Endodermal cell (in vitro differentiated cells): Measurements from ENCODE around the gene REC114. TPM values are rescaled to one million over a fixed set of nuclear protein-coding genes. Genes with fewer than 3 reads are reported as not detected.

ENCODE experiments used
- DNase-seq: peaks from one replicate; pipeline ENCODE4 v3.0.0-alpha.2; 2017
- H3K27ac ChIP-seq: 2 replicates; pipeline ENCODE4 v1.5.1; 2013; ENCODE audit warnings: mild to moderate bottlenecking, low read depth, low read length, moderate library complexity
- H3K27me3 ChIP-seq: 2 replicates; pipeline ENCODE4 v1.6.1; 2013; ENCODE audit warnings: mild to moderate bottlenecking, low read length, moderate library complexity; ENCODE audit not compliant: insufficient read depth, control insufficient read depth, poor library complexity, severe bottlenecking
- H3K36me3 ChIP-seq: 2 replicates; pipeline ENCODE4 v1.7.0; 2013; ENCODE audit warnings: mild to moderate bottlenecking, low read length, moderate library complexity; ENCODE audit not compliant: control insufficient read depth, insufficient read depth
- H3K4me1 ChIP-seq: one replicate; pipeline ENCODE4 v1.7.0; 2013; ENCODE audit warnings: low read length; ENCODE audit not compliant: control insufficient read depth, insufficient read depth
- H3K4me3 ChIP-seq: 2 replicates; pipeline ENCODE4 v1.5.1; 2013; ENCODE audit warnings: mild to moderate bottlenecking, low read length, moderate library complexity
- H3K9ac ChIP-seq: 2 replicates; pipeline ENCODE4 v1.6.1; 2013; ENCODE audit warnings: mild to moderate bottlenecking, low read length, moderate library complexity; ENCODE audit not compliant: poor library complexity, severe bottlenecking; ENCODE audit errors: extremely low read depth
- H3K9me3 ChIP-seq: 2 replicates; pipeline ENCODE4 v1.6.1; 2013; ENCODE audit warnings: mild to moderate bottlenecking, low read length, moderate library complexity; ENCODE audit not compliant: control insufficient read depth
- H3K27ac Mint-ChIP-seq: 2 replicates; pipeline ENCODE4 v1.8.0; 2020; ENCODE audit warnings: mixed read lengths
- H3K27me3 Mint-ChIP-seq: 2 replicates; pipeline ENCODE4 v1.8.0; 2021; ENCODE audit warnings: mild to moderate bottlenecking, mixed read lengths; ENCODE audit not compliant: insufficient read depth
- H3K36me3 Mint-ChIP-seq: 2 replicates; pipeline ENCODE4 v1.8.0; 2020; ENCODE audit warnings: low read depth, mixed read lengths
- H3K4me1 Mint-ChIP-seq: 2 replicates; pipeline ENCODE4 v1.8.0; 2020; ENCODE audit warnings: mixed read lengths
- H3K4me3 Mint-ChIP-seq: 2 replicates; pipeline ENCODE4 v1.8.0; 2020; ENCODE audit warnings: mild to moderate bottlenecking, moderate library complexity, mixed read lengths
- H3K9me3 Mint-ChIP-seq: 2 replicates; pipeline ENCODE4 v1.8.0; 2020; ENCODE audit warnings: mild to moderate bottlenecking, mixed read lengths
- WGBS, 2 experiments: methylation state at CpG; one replicate each; pipeline versions ENCODE4 v1.1.5 to v1.1.7; 2013; ENCODE audit warnings: missing lambda C conversion rate in 2 of 2, mixed read lengths in 1 of 2; ENCODE audit not compliant: insufficient coverage in 1 of 2, insufficient read length in 1 of 2; 5-methylcytosine and 5-hydroxymethylcytosine counted together
- long read RNA-seq, 4 experiments: library from polyadenylated mRNA in 2 of 4; library from RNA in 1 of 4; library from capped mRNA in 1 of 4; stranded (forward) in 3 of 4; unstranded in 1 of 4; transcript quantifications; one replicate each; pipeline ENCODE4 v2.0.0, GENCODE V29; 2020 to 2021; ENCODE audit warnings: inconsistent platforms in 1 of 4
- polyA plus RNA-seq, 2 experiments: library from polyadenylated mRNA; stranded (reverse); fragments of 50-300 nt; gene quantifications; one replicate each; pipeline ENCODE4 v1.2.3, GENCODE V29; 2013
- total RNA-seq, 2 donors: library from RNA; stranded (reverse); fragmentation: NEBNext Ultra II Directional in 1 of 2; extraction: Animal tissue kit (Norgen Biotek cat#: 25700) in 1 of 2; gene quantifications; 2 replicates in 1 of 2; 3 replicates in 1 of 2; pipeline ENCODE4 v1.2.1, GENCODE V29; 2021
- TF ChIP-seq, protein P1 (sequence below): fragments of 200-600 bp; sonication (generic); conservative IDR thresholded peaks from 2 replicates; pipeline ENCODE4 v1.5.0; 2021; ENCODE audit warnings: antibody characterized with exemption, mild to moderate bottlenecking

REC114 gene, protein sequence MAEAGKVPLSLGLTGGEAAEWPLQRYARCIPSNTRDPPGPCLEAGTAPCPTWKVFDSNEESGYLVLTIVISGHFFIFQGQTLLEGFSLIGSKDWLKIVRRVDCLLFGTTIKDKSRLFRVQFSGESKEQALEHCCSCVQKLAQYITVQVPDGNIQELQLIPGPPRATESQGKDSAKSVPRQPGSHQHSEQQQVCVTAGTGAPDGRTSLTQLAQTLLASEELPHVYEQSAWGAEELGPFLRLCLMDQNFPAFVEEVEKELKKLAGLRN
- not detected for total RNA-seq
- polyA plus RNA-seq (2013, experiment 1 of 2): not detected
- not detected for polyA plus RNA-seq (2013, experiment 2 of 2)
- long read RNA-seq, experiment 1: 0 reads
- long read RNA-seq, experiment 2, partial matches to known transcripts: 0 of 4 reads
- long read RNA-seq, experiment 2, other reads (novel, unspliced or antisense): 4 of 4 reads
- long read RNA-seq, experiment 3: 0 reads
- long read RNA-seq, experiment 4: 0 reads

- 94% methylated on average over 19 to 22 of the region's 22 CpGs for WGBS, 2 experiments
- TF ChIP-seq, protein P1, sequence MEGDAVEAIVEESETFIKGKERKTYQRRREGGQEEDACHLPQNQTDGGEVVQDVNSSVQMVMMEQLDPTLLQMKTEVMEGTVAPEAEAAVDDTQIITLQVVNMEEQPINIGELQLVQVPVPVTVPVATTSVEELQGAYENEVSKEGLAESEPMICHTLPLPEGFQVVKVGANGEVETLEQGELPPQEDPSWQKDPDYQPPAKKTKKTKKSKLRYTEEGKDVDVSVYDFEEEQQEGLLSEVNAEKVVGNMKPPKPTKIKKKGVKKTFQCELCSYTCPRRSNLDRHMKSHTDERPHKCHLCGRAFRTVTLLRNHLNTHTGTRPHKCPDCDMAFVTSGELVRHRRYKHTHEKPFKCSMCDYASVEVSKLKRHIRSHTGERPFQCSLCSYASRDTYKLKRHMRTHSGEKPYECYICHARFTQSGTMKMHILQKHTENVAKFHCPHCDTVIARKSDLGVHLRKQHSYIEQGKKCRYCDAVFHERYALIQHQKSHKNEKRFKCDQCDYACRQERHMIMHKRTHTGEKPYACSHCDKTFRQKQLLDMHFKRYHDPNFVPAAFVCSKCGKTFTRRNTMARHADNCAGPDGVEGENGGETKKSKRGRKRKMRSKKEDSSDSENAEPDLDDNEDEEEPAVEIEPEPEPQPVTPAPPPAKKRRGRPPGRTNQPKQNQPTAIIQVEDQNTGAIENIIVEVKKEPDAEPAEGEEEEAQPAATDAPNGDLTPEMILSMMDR: no peak
- Mint-ChIP-seq H3K4me3 (no peak within 1 kb of the TSS), H3K36me3 (no peaks in the 10 kb centered on the region), H3K27me3 (no peaks in the 10 kb centered on the region), H3K27ac (no peak within 1 kb of the TSS), H3K4me1 (no peaks in the 10 kb centered on the region), H3K9me3 (peaks cover 2% of the 10 kb centered on the region)
- no peak within 1 kb of the TSS for H3K9ac ChIP-seq
- no peak within 1 kb of the TSS for H3K27ac ChIP-seq
- no peaks in the 10 kb centered on the region for H3K4me1 ChIP-seq
- H3K36me3 ChIP-seq: no peaks in the 10 kb centered on the region
- no peaks in the 10 kb centered on the region for H3K27me3 ChIP-seq
- no peak within 1 kb of the TSS for H3K4me3 ChIP-seq
- peak; percentile 43 for DNase-seq
- H3K9me3 ChIP-seq: no peaks in the 10 kb centered on the region
Measured at GRCh38 chr15:73442968-73443367, at the start of gene REC114. Gene REC114, plus strand, starts transcription at chr15:73443164. Its CDS starts 22 bp downstream, at chr15:73443186.

GRCh38 chr15:73393336-73393735 lies 49.6 kb upstream of the REC114 start:
- 100% methylated on average over 2 of the region's 2 CpGs; no CpG with 5 or more reads in 1 of the 2 experiments for WGBS, 2 experiments
- Mint-ChIP-seq H3K4me3 (no peak overlapping the region), H3K27ac (no peak overlapping the region), H3K4me1 (peaks cover 22% of the 10 kb centered on the region), H3K27me3 (no peaks in the 10 kb centered on the region), H3K36me3 (no peaks in the 10 kb centered on the region), H3K9me3 (no peaks in the 10 kb centered on the region)
- no peaks in the 10 kb centered on the region for H3K9me3 ChIP-seq
- TF ChIP-seq, protein P1: no peak
- H3K36me3 ChIP-seq: no peaks in the 10 kb centered on the region
- DNase-seq: no peak
- H3K9ac ChIP-seq: no peak overlapping the region
- H3K27me3 ChIP-seq: no peaks in the 10 kb centered on the region
- no peak overlapping the region for H3K27ac ChIP-seq
- H3K4me1 ChIP-seq: peaks cover 6% of the 10 kb centered on the region
- no peak overlapping the region for H3K4me3 ChIP-seq

DNA sequence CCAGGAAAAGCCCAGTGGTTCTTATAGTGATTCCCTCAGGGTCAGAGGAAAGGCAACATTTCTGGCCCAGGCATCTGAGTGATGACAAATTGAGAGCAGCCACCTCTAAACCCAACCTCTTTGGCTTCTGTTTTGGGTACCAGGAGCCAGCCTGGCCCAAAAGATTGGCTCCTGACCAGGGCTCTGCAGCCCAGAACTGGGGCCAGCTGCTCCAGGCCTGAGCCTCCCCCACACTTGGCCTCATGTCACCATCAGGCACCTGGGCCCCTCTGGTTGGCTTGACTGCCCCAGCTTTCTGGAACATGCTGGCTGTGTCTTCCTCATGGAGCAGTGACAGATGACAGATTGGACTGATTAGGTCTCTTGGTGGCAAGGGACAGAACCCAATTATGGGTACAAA lies 48.2 kb upstream of the REC114 start:
- no peak overlapping the region for H3K4me3 ChIP-seq
- no peak overlapping the region for H3K9ac ChIP-seq
- Mint-ChIP-seq H3K27ac (no peak overlapping the region), H3K4me3 (no peak overlapping the region), H3K27me3 (no peaks in the 10 kb centered on the region), H3K9me3 (no peaks in the 10 kb centered on the region), H3K36me3 (no peaks in the 10 kb centered on the region), H3K4me1 (peaks cover 13% of the 10 kb centered on the region)
- H3K27ac ChIP-seq: no peak overlapping the region
- peaks cover 4% of the 10 kb centered on the region for H3K4me1 ChIP-seq
- no peaks in the 10 kb centered on the region for H3K27me3 ChIP-seq
- TF ChIP-seq, protein P1: no peak
- no peaks in the 10 kb centered on the region for H3K9me3 ChIP-seq
- no peaks in the 10 kb centered on the region for H3K36me3 ChIP-seq
- no peak for DNase-seq
